Astrocyte (in vitro differentiated cells and primary cell): ENCODE measurements around the gene RAP2B. TPM values are rescaled to one million over a fixed set of nuclear protein-coding genes. Genes with fewer than 3 reads are reported as not detected.
"Not testable (repeated sequence)": the region's sequence is repeated elsewhere in the genome, so short reads cannot be mapped to it uniquely, and the experiment has no call there.

Experiments used
- DNase-seq: peaks from one replicate; pipeline ENCODE4 v3.0.0-alpha.2; 2010; ENCODE audit warnings: low read depth
- FAIRE-seq: peaks from 2 replicates; lab custom pipeline; 2011; peaks lifted over from hg19 to GRCh38; lab: Jason Lieb, UNC
- H2AFZ ChIP-seq: 2 replicates; pipeline ENCODE4 v1.6.0; 2012; ENCODE audit warnings: low read depth, low read length, inconsistent platforms
- H3K27ac ChIP-seq: 2 replicates; pipeline ENCODE4 v1.5.1; 2011; ENCODE audit warnings: low read depth, low read length, inconsistent platforms
- H3K27me3 ChIP-seq: 2 replicates; pipeline ENCODE4 v1.6.0; 2011; ENCODE audit warnings: low read length, inconsistent platforms; ENCODE audit not compliant: insufficient read depth
- H3K36me3 ChIP-seq: 2 replicates; pipeline ENCODE4 v1.5.1; 2011; ENCODE audit warnings: low read length, inconsistent platforms; ENCODE audit not compliant: insufficient read depth
- H3K4me1 ChIP-seq: 2 replicates; pipeline ENCODE4 v1.5.1; 2011; ENCODE audit warnings: low read length, inconsistent platforms; ENCODE audit not compliant: insufficient read depth
- H3K4me2 ChIP-seq: 2 replicates; pipeline ENCODE4 v1.6.0; 2012; ENCODE audit warnings: low read length, inconsistent platforms
- H3K4me3 ChIP-seq: 2 replicates; pipeline ENCODE4 v1.5.1; 2011; ENCODE audit warnings: low read depth, mild to moderate bottlenecking, low read length, inconsistent platforms; ENCODE audit not compliant: insufficient read depth
- H3K79me2 ChIP-seq: 2 replicates; pipeline ENCODE4 v1.6.0; 2012; ENCODE audit warnings: mild to moderate bottlenecking, low read length, inconsistent platforms; ENCODE audit not compliant: insufficient read depth
- H3K9ac ChIP-seq: 2 replicates; pipeline ENCODE4 v1.6.0; 2012; ENCODE audit warnings: mild to moderate bottlenecking, low read length, inconsistent platforms
- H3K9me3 ChIP-seq: 2 replicates; pipeline ENCODE4 v1.5.1; 2012; ENCODE audit warnings: low read depth, mild to moderate bottlenecking, low read length, inconsistent platforms; ENCODE audit not compliant: insufficient read depth
- H4K20me1 ChIP-seq: 2 replicates; pipeline ENCODE4 v1.6.0; 2012; ENCODE audit warnings: low read length, inconsistent platforms; ENCODE audit not compliant: insufficient read depth
- H3K27ac Mint-ChIP-seq: one replicate; pipeline ENCODE4 v1.8.0; 2021; ENCODE audit warnings: mild to moderate bottlenecking, mixed read lengths; ENCODE audit not compliant: unreplicated experiment
- H3K27me3 Mint-ChIP-seq: one replicate; pipeline ENCODE4 v1.8.0; 2021; ENCODE audit warnings: low read depth, mixed read lengths; ENCODE audit not compliant: unreplicated experiment
- H3K36me3 Mint-ChIP-seq: one replicate; pipeline ENCODE4 v1.8.0; 2021; ENCODE audit warnings: low read depth, mixed read lengths; ENCODE audit not compliant: unreplicated experiment
- H3K4me1 Mint-ChIP-seq: one replicate; pipeline ENCODE4 v1.8.0; 2021; ENCODE audit warnings: low read depth, mixed read lengths; ENCODE audit not compliant: unreplicated experiment
- H3K4me3 Mint-ChIP-seq: one replicate; pipeline ENCODE4 v1.8.0; 2021; ENCODE audit warnings: mild to moderate bottlenecking, moderate library complexity, mixed read lengths; ENCODE audit not compliant: unreplicated experiment
- H3K9me3 Mint-ChIP-seq: one replicate; pipeline ENCODE4 v1.8.0; 2021; ENCODE audit warnings: mild to moderate bottlenecking, mixed read lengths; ENCODE audit not compliant: unreplicated experiment
- CTCF ChIP-seq: IDR thresholded peaks from 2 replicates; pipeline ENCODE4 v1.5.1; 2011; ENCODE audit warnings: low read depth, mild to moderate bottlenecking, inconsistent platforms, low read length, moderate library complexity; ENCODE audit not compliant: insufficient read depth
- EZH2 ChIP-seq: IDR thresholded peaks from 2 replicates; pipeline ENCODE4 v1.6.1; 2012; ENCODE audit warnings: mild to moderate bottlenecking, low read length, inconsistent platforms; ENCODE audit not compliant: insufficient read depth
- total RNA-seq: library from RNA; stranded (reverse); gene quantifications from 2 replicates; pipeline ENCODE4 v1.2.1, GENCODE V29; 2021

RAP2B gene
- total RNA-seq, 1 donor from 2014 or later, result 45.4 TPM

GRCh38 chr3:153150991-153151390 is 11.0 kb upstream of the RAP2B start:
- no peak overlapping the region for H3K4me2 ChIP-seq
- no peaks in the 10 kb centered on the region for H3K4me1 ChIP-seq
- FAIRE-seq, result no peak
- H3K9me3 Mint-ChIP-seq, result peaks cover 5% of the 10 kb centered on the region
- no peak overlapping the region for H2AFZ ChIP-seq
- no peaks in the 10 kb centered on the region for H3K36me3 Mint-ChIP-seq
- no peaks in the 10 kb centered on the region for H3K9me3 ChIP-seq
- H3K36me3 ChIP-seq, result no peaks in the 10 kb centered on the region
- H3K27ac ChIP-seq, result no peak overlapping the region
- H3K79me2 ChIP-seq, result no peaks in the 10 kb centered on the region
- H3K4me3 Mint-ChIP-seq, result no peak overlapping the region
- no peak overlapping the region for H3K4me3 ChIP-seq
- H3K27me3 Mint-ChIP-seq, result no peaks in the 10 kb centered on the region
- no peak for TF ChIP-seq CTCF
- TF ChIP-seq EZH2, result no peak
- H3K27ac Mint-ChIP-seq, result no peak overlapping the region
- no peak for DNase-seq
- H3K27me3 ChIP-seq, result no peaks in the 10 kb centered on the region
- no peaks in the 10 kb centered on the region for H4K20me1 ChIP-seq
- H3K4me1 Mint-ChIP-seq, result peaks cover 6% of the 10 kb centered on the region
- H3K9ac ChIP-seq, result no peak overlapping the region

- H3K4me3 Mint-ChIP-seq, H3K4me3 ChIP-seq, H3K9me3 Mint-ChIP-seq, H3K9me3 ChIP-seq, H3K36me3 Mint-ChIP-seq, H3K27me3 Mint-ChIP-seq, H3K27me3 ChIP-seq, H3K9ac ChIP-seq, H3K4me1 ChIP-seq, H3K36me3 ChIP-seq, H3K79me2 ChIP-seq, H3K27ac Mint-ChIP-seq, FAIRE-seq, H3K27ac ChIP-seq, H3K4me2 ChIP-seq, DNase-seq, H4K20me1 ChIP-seq, H2AFZ ChIP-seq: not testable (repeated sequence)
- peaks cover 17% of the 10 kb centered on the region for H3K4me1 Mint-ChIP-seq
Observed at GRCh38 chr3:153155786-153156185, 6.2 kb upstream of the RAP2B start.

GRCh38 chr3:153158189-153158588 is 3.8 kb upstream of the RAP2B start:
- Histone ChIP-seq H3K9ac (no peak overlapping the region), H3K4me3 (no peak overlapping the region), H3K4me2 (no peak overlapping the region), H3K27me3 (no peaks in the 10 kb centered on the region), H4K20me1 (peaks cover 8% of the 10 kb centered on the region), H3K79me2 (peaks cover 12% of the 10 kb centered on the region), H2AFZ (no peak overlapping the region), H3K36me3 (no peaks in the 10 kb centered on the region), H3K4me1 (peaks cover 7% of the 10 kb centered on the region), H3K9me3 (no peaks in the 10 kb centered on the region), H3K27ac (no peak overlapping the region)
- DNase-seq (no peak), FAIRE-seq (no peak)
- Mint-ChIP-seq H3K4me1 (peaks cover 14% of the 10 kb centered on the region), H3K4me3 (no peak overlapping the region), H3K9me3 (peaks cover 2% of the 10 kb centered on the region), H3K27ac (no peak overlapping the region), H3K27me3 (no peaks in the 10 kb centered on the region), H3K36me3 (no peaks in the 10 kb centered on the region)
- TF ChIP-seq CTCF, result no peak
- TF ChIP-seq EZH2, result no peak
